GM12878 (cell line): ENCODE results near the gene SENP1. TPM values are rescaled to one million over a fixed set of nuclear protein-coding genes. Genes with fewer than 3 reads are reported as not detected.

Experiments used
- ATAC-seq: fragments of 200-7000 bp; cut with Tn5 transposase; 3 replicates; pipeline ENCODE4 v1.9.1; 2020; ENCODE audit warnings: mild to moderate bottlenecking, moderate library complexity
- BruUV-seq: library from RNA; stranded (reverse); fragments of 400-500 nt; replicated peaks from 2 replicates; lab custom pipeline; 2021; lab: Mats Ljungman, UMichigan
- CTCF ChIA-PET: fragments of 300-600 bp; sonication (Branson Sonifier 250); formaldehyde crosslinking; extraction: SDS; loops from one replicate; lab custom pipeline; 2021; ENCODE audit warnings: inconsistent platforms; lab: Yijun Ruan, JAX
- POLR2A ChIA-PET: fragments of 350-600 bp; formaldehyde crosslinking; extraction: SDS; loops from one replicate; lab custom pipeline; 2021; ENCODE audit warnings: inconsistent platforms; lab: Charles Lee
- RAD21 ChIA-PET: fragments of 300-600 bp; sonication (Branson Sonifier 250); formaldehyde crosslinking; loops from one replicate; lab custom pipeline; 2023; ENCODE audit warnings: antibody characterized with exemption; ENCODE audit not compliant: unreplicated experiment; lab: Charles Lee
- SMC1A ChIA-PET: fragments of 300-600 bp; sonication (Branson Sonifier 250); formaldehyde crosslinking; loops from one replicate; lab custom pipeline; 2023; ENCODE audit not compliant: unreplicated experiment, uncharacterized antibody; lab: Charles Lee
- DNase-seq: peaks from one replicate; pipeline ENCODE4 v3.0.0-alpha.2; 2011; ENCODE audit warnings: low read depth, low spot score
- FAIRE-seq: peaks from 3 replicates; lab custom pipeline; 2011; peaks lifted over from hg19 to GRCh38; lab: Jason Lieb, UNC
- H2AFZ ChIP-seq: 2 replicates; pipeline ENCODE4 v1.6.0; 2011; ENCODE audit warnings: low read depth, low read length, control low read depth; ENCODE audit not compliant: control insufficient read depth
- H3K27ac ChIP-seq: 2 replicates; pipeline ENCODE4 v1.5.1; 2011; ENCODE audit warnings: control low read depth; ENCODE audit not compliant: control insufficient read depth, insufficient read depth
- H3K27me3 ChIP-seq, 2 experiments: replicated peaks in 1 of 2; 2 replicates each; pipeline versions ENCODE4 v1.6.0 to v1.6.1; 2011; ENCODE audit warnings: low read length in 1 of 2; ENCODE audit not compliant: control insufficient read depth in 2 of 2, insufficient read depth in 2 of 2
- H3K36me3 ChIP-seq, 2 experiments: 2 replicates each; pipeline ENCODE4 v1.5.1; 2011; ENCODE audit warnings: low read length in 1 of 2; ENCODE audit not compliant: control insufficient read depth in 2 of 2, insufficient read depth in 2 of 2
- H3K4me1 ChIP-seq: 2 replicates; pipeline ENCODE4 v1.6.1; 2011; ENCODE audit warnings: mild to moderate bottlenecking, low read length, moderate library complexity, mixed read lengths; ENCODE audit not compliant: control insufficient read depth, insufficient read depth
- H3K4me2 ChIP-seq: 2 replicates; pipeline ENCODE4 v1.6.0; 2011; ENCODE audit warnings: control low read depth; ENCODE audit not compliant: control insufficient read depth, insufficient read depth
- H3K4me3 ChIP-seq: fragments of 200-600 bp; sonication (generic); 2 replicates; pipeline ENCODE4 v1.5.1; 2016
- H3K79me2 ChIP-seq: 2 replicates; pipeline ENCODE4 v1.6.0; 2011; ENCODE audit warnings: low read length; ENCODE audit not compliant: control insufficient read depth, insufficient read depth
- H3K9ac ChIP-seq: 2 replicates; pipeline ENCODE4 v1.8.0; 2011; ENCODE audit warnings: low read length, control low read depth, mixed read lengths; ENCODE audit not compliant: control insufficient read depth, insufficient read depth
- H3K9me3 ChIP-seq: replicated peaks from 3 replicates; pipeline ENCODE4 v1.5.1; 2011; ENCODE audit warnings: mild to moderate bottlenecking, low read length; ENCODE audit not compliant: control insufficient read depth, insufficient read depth
- H4K20me1 ChIP-seq: 2 replicates; pipeline ENCODE4 v1.6.0; 2011; ENCODE audit not compliant: control insufficient read depth, insufficient read depth
- CBX5 ChIP-seq: sonication (generic); IDR thresholded peaks from 2 replicates; pipeline ENCODE4 v1.6.1; 2016; ENCODE audit warnings: low read depth, moderate library complexity, mild to moderate bottlenecking, inconsistent platforms
- EGR1 ChIP-seq, 2 experiments: IDR thresholded peaks; 1 replicate in 1 of 2; 2 replicates in 1 of 2; pipeline ENCODE4 v1.6.1; 2011 to 2012; ENCODE audit warnings: low read depth in 2 of 2, low read length in 2 of 2, borderline replicate concordance in 1 of 2, mild to moderate bottlenecking in 1 of 2, moderate library complexity in 1 of 2
- EZH2 ChIP-seq: IDR thresholded peaks from 2 replicates; pipeline ENCODE4 v1.6.1; 2012; ENCODE audit warnings: low read depth, mild to moderate bottlenecking, control low read depth, inconsistent platforms, low read length, borderline replicate concordance; ENCODE audit not compliant: control insufficient read depth
- GATAD2B ChIP-seq: fragments of 450-650 bp; conservative IDR thresholded peaks from 2 replicates; pipeline ENCODE4 v1.6.1; 2017; ENCODE audit warnings: low read depth, mild to moderate bottlenecking, moderate library complexity
- HDAC2 ChIP-seq: fragments of 200-600 bp; sonication (generic); IDR thresholded peaks from 2 replicates; pipeline ENCODE4 v1.6.1; 2017
- NR2C2 ChIP-seq: IDR thresholded peaks from 2 replicates; pipeline ENCODE4 v1.6.1; 2011; ENCODE audit warnings: borderline replicate concordance, low read depth; ENCODE audit not compliant: control insufficient read depth, insufficient read length
- NRF1 ChIP-seq: conservative IDR thresholded peaks from 2 replicates; pipeline ENCODE4 v1.6.1; 2011; ENCODE audit warnings: mild to moderate bottlenecking, low read depth, low read length, improper control_type of control experiment
- RBBP5 ChIP-seq: fragments of 200-600 bp; sonication (generic); conservative IDR thresholded peaks from 2 replicates; pipeline ENCODE4 v1.6.1; 2016
- RELB ChIP-seq: fragments of 450-650 bp; IDR thresholded peaks from 2 replicates; pipeline ENCODE4 v1.6.1; 2017; ENCODE audit warnings: low read depth, mild to moderate bottlenecking, moderate library complexity
- SRF ChIP-seq, 2 experiments: IDR thresholded peaks; 2 replicates each; pipeline ENCODE4 v1.6.1; 2011; ENCODE audit warnings: low read depth in 2 of 2, low read length in 2 of 2, mild to moderate bottlenecking in 1 of 2, moderate library complexity in 1 of 2
- WGBS: methylation state at CpG from one replicate; pipeline ENCODE4 v1.1.6; 2016; ENCODE audit warnings: low lambda C conversion rate; ENCODE audit not compliant: insufficient replicate concordance, insufficient coverage; ENCODE audit errors: missing lambda C conversion rate; 5-methylcytosine and 5-hydroxymethylcytosine counted together
- in situ Hi-C: fragments of 300-500 bp; cut with MboI; formaldehyde crosslinking; loops from 9 replicates; pipeline ENCODE4 v1.14.3; 2018; ENCODE audit warnings: mixed read lengths
- intact Hi-C: fragments of 100-400 bp; cut with micrococcal nuclease; formaldehyde crosslinking; loops from one replicate; pipeline ENCODE4 v1.14.2; 2022; ENCODE audit not compliant: unreplicated experiment
- polyA plus RNA-seq, 11 experiments: library from polyadenylated mRNA; depleted of rRNA in 4 of 11; unstranded in 6 of 11; stranded (reverse) in 5 of 11; fragments of >200 nt; fragmentation: Nextera tagmentation in 4 of 11; fragmentation: Illumina TruSeq in 1 of 11; extraction: Ambion mirVana in 4 of 11; extraction: Trizol in 1 of 11; gene quantifications; 1 replicate in 1 of 11; 2 replicates in 10 of 11; pipeline versions ENCODE4 v1.2.1 to v1.2.3, GENCODE V29; 2011 to 2016; ENCODE audit warnings: inconsistent platforms in 2 of 11, missing spikeins in 2 of 11, low read depth in 1 of 11
- total RNA-seq, 4 experiments: library from RNA; depleted of rRNA in 3 of 4; stranded (reverse); fragments of >200 nt in 3 of 4; fragmentation: Illumina TruSeq in 1 of 4; extraction: Trizol in 1 of 4; gene quantifications; 2 replicates each; pipeline versions ENCODE4 v1.2.1 to v1.2.3, GENCODE V29; 2013 to 2021
- TF ChIP-seq, protein P1 (sequence below): fragments of 450-650 bp; formaldehyde crosslinking; IDR thresholded peaks from 2 replicates; pipeline ENCODE4 v1.5.0; 2022; ENCODE audit warnings: mild to moderate bottlenecking, missing genetic modification characterization
- TF ChIP-seq, protein P2 (sequence below): fragments of 450-650 bp; IDR thresholded peaks from 2 replicates; pipeline ENCODE4 v1.6.1; 2018; ENCODE audit warnings: borderline replicate concordance, mild to moderate bottlenecking; ENCODE audit not compliant: partially characterized antibody
- TF ChIP-seq, protein P3 (sequence below): fragments of 450-650 bp; IDR thresholded peaks from 2 replicates; pipeline ENCODE4 v1.6.1; 2017; ENCODE audit warnings: antibody characterized with exemption, mild to moderate bottlenecking, moderate library complexity

The SENP1 gene
- total and polyA plus RNA-seq, 10 of the 15 experiments (the other 5 are each of a cell fraction or from before 2014, with no cell fraction given) = 8.1 to 52.4 (median 26.1) TPM

- Histone ChIP-seq H3K9ac (no peak overlapping the region), H3K4me2 (no peak overlapping the region), H4K20me1 (no peaks in the 10 kb centered on the region), H3K79me2 (no peaks in the 10 kb centered on the region), H3K27ac (no peak overlapping the region), H3K4me1 (no peaks in the 10 kb centered on the region), H3K27me3 (peaks cover 2 to 3% of the 10 kb centered on the region in 2 experiments; a peak in 2 of 4 replicates), H3K36me3 (no peaks in the 10 kb centered on the region), H3K4me3 (no peak overlapping the region), H2AFZ (no peak overlapping the region), H3K9me3 (no peaks in the 10 kb centered on the region)
- ATAC-seq (no peak), FAIRE-seq (no peak), DNase-seq (no peak)
- 39% methylated on average over 8 of the region's 8 CpGs for WGBS
- SMC1A ChIA-PET = no interaction called here
- BruUV-seq = no TSS peak
- in situ Hi-C loops = no loop called here
- RAD21 ChIA-PET = no interaction called here
- intact Hi-C loops = no loop called here
- POLR2A ChIA-PET = no interaction called here
- CTCF ChIA-PET = interaction anchor here (0.6 to 0.9 kb wide), 2 partner anchors 152 to 153 kb away, joined by 3 read pairs; no protein-coding TSS in a partner anchor
- TF ChIP-seq GATAD2B (no peak), RBBP5 (no peak), NR2C2 (no peak), RELB (no peak), CBX5 (no peak), SRF (IDR thresholded peaks at IDR 0.05; ENCODE audit: low read depth in 2 of 2, low read length in 2 of 2) (no peak), HDAC2 (no peak), NRF1 (no peak), EZH2 (no peak), EGR1 (IDR thresholded peaks at IDR 0.05; ENCODE audit: borderline replicate concordance in 1 of 2, low read depth in 2 of 2, low read length in 2 of 2) (no peak)
- TF ChIP-seq, protein P1, sequence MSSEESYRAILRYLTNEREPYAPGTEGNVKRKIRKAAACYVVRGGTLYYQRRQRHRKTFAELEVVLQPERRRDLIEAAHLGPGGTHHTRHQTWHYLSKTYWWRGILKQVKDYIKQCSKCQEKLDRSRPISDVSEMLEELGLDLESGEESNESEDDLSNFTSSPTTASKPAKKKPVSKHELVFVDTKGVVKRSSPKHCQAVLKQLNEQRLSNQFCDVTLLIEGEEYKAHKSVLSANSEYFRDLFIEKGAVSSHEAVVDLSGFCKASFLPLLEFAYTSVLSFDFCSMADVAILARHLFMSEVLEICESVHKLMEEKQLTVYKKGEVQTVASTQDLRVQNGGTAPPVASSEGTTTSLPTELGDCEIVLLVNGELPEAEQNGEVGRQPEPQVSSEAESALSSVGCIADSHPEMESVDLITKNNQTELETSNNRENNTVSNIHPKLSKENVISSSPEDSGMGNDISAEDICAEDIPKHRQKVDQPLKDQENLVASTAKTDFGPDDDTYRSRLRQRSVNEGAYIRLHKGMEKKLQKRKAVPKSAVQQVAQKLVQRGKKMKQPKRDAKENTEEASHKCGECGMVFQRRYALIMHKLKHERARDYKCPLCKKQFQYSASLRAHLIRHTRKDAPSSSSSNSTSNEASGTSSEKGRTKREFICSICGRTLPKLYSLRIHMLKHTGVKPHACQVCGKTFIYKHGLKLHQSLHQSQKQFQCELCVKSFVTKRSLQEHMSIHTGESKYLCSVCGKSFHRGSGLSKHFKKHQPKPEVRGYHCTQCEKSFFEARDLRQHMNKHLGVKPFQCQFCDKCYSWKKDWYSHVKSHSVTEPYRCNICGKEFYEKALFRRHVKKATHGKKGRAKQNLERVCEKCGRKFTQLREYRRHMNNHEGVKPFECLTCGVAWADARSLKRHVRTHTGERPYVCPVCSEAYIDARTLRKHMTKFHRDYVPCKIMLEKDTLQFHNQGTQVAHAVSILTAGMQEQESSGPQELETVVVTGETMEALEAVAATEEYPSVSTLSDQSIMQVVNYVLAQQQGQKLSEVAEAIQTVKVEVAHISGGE (CRISPR knock-in tag) = no peak
- TF ChIP-seq, protein P2, sequence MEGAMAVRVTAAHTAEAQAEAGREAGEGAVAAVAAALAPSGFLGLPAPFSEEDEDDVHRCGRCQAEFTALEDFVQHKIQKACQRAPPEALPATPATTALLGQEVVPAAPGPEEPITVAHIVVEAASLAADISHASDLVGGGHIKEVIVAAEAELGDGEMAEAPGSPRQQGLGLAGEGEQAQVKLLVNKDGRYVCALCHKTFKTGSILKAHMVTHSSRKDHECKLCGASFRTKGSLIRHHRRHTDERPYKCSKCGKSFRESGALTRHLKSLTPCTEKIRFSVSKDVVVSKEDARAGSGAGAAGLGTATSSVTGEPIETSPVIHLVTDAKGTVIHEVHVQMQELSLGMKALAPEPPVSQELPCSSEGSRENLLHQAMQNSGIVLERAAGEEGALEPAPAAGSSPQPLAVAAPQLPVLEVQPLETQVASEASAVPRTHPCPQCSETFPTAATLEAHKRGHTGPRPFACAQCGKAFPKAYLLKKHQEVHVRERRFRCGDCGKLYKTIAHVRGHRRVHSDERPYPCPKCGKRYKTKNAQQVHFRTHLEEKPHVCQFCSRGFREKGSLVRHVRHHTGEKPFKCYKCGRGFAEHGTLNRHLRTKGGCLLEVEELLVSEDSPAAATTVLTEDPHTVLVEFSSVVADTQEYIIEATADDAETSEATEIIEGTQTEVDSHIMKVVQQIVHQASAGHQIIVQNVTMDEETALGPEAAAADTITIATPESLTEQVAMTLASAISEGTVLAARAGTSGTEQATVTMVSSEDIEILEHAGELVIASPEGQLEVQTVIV = no peak
- TF ChIP-seq, protein P3, sequence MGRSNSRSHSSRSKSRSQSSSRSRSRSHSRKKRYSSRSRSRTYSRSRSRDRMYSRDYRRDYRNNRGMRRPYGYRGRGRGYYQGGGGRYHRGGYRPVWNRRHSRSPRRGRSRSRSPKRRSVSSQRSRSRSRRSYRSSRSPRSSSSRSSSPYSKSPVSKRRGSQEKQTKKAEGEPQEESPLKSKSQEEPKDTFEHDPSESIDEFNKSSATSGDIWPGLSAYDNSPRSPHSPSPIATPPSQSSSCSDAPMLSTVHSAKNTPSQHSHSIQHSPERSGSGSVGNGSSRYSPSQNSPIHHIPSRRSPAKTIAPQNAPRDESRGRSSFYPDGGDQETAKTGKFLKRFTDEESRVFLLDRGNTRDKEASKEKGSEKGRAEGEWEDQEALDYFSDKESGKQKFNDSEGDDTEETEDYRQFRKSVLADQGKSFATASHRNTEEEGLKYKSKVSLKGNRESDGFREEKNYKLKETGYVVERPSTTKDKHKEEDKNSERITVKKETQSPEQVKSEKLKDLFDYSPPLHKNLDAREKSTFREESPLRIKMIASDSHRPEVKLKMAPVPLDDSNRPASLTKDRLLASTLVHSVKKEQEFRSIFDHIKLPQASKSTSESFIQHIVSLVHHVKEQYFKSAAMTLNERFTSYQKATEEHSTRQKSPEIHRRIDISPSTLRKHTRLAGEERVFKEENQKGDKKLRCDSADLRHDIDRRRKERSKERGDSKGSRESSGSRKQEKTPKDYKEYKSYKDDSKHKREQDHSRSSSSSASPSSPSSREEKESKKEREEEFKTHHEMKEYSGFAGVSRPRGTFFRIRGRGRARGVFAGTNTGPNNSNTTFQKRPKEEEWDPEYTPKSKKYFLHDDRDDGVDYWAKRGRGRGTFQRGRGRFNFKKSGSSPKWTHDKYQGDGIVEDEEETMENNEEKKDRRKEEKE = no peak
Observed at GRCh38 chr12:48012070-48012469, 93.8 kb downstream of the SENP1 start.
